ENCODE results near the gene ARHGAP22.

- TF ChIP-seq PAX5 (IDR thresholded peaks at IDR 0.05; ENCODE audit: insufficient read depth, low read length, severe bottlenecking) (no peak), POLR2A (IDR thresholded peaks at IDR 0.05; ENCODE audit: low read depth, low read length) (no peak)
Measured at GRCh38 chr10:48447356-48448215, 157.3 kb downstream of the ARHGAP22 start.
